Stimulated activated CD4-positive, alpha-beta T cell treated with anti-CD3 and anti-CD28 coated beads, Interleukin-4, amount 100 ng/mL, for 48 hours (primary cell): ENCODE data around the gene MR1.
A peak's percentile ranks its signal among the peaks of the same experiment; 100 is the strongest.

Source experiments
- DNase-seq, 2 donors: peaks; one replicate each; pipeline ENCODE4 v3.0.0-alpha.2; 2020; ENCODE audit warnings: low read depth in 2 of 2

MR1 gene

GRCh38 chr1:181033799-181034451, at the start of gene MR1:
Gene MR1 (plus strand): TSS chr1:181033983. CDS start chr1:181034008, 25 bp downstream.
- no peak for DNase-seq

GRCh38 chr1:180988253-180988752, 45.5 kb upstream of the MR1 start:
- DNase-seq, result no peak

DNA sequence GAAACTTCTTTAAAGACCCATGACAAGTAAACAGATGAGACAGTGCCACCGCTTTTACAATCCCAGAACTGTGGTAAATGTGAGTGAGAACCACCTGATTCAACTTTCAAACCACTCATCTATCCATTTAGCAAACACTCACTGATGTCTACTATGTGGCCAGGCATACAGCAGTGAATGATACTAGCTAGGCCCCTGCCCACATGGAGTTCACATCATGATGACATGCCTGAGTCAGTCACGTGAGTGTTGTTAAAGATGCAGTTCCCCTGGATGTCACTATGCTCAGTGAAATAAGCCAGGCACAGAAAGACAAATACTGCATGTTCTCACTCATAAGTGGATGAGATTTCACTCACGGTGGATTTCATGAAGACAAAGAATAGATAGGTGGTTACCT, 39.5 kb upstream of the MR1 start:
- DNase-seq, result no peak

- DNase-seq, result no peak
These were observed 35.8 kb upstream of the MR1 start for GRCh38 chr1:180997843-180998504.

DNA sequence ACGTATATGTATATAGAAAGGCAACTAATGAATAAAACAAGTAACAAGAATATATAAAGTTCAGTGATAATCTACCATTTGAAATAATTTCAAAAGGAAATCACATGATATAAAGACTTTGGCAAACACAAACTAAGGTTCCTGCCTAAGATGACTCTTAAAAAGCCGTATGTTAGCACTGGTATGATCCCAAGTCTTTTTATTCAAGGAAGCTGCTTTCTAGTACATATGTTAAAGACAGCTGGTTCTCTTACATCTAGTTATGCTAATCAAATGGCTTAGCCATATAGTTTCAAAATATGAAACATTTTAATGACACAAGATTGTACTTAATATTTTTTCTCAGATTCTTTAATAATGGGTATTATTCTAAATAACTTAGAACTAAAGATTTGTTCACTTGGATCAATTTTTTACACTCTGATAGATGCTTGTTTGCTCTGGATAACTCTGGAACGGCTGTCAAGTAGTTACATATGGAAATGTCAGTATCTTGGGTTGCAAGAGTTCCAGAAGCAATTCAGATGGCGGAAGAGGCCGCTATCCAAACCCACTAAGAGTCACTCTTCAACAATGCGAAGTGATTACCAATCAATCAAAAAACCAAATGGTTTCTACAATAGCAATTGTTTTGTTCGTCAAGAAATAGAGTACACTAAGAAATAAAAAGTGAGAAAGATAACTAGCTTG, 32.5 kb upstream of the MR1 start:
- DNase-seq, result no peak

GRCh38 chr1:181002582-181003172, 31.1 kb upstream of the MR1 start:
- DNase-seq, result no peak

DNA sequence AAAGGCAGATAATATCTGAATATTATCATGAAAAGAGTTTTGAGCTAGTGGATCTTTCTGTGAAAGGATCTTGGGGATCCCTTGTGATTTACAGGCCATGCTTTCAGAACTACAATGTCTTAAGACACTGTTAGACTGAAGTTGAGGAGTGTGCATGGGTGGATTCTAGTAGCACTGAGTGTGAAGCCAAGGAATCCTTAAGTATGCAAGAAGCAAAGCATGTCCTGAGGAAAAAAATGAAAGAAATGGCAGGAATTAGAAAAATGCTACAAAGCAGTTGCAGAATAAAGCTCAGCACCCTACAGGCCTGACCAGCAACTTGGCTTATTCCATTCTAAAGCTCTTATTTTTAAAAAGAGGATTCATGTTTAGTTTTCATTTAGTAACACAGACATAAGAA, 23.0 kb upstream of the MR1 start:
- DNase-seq, result no peak

DNA sequence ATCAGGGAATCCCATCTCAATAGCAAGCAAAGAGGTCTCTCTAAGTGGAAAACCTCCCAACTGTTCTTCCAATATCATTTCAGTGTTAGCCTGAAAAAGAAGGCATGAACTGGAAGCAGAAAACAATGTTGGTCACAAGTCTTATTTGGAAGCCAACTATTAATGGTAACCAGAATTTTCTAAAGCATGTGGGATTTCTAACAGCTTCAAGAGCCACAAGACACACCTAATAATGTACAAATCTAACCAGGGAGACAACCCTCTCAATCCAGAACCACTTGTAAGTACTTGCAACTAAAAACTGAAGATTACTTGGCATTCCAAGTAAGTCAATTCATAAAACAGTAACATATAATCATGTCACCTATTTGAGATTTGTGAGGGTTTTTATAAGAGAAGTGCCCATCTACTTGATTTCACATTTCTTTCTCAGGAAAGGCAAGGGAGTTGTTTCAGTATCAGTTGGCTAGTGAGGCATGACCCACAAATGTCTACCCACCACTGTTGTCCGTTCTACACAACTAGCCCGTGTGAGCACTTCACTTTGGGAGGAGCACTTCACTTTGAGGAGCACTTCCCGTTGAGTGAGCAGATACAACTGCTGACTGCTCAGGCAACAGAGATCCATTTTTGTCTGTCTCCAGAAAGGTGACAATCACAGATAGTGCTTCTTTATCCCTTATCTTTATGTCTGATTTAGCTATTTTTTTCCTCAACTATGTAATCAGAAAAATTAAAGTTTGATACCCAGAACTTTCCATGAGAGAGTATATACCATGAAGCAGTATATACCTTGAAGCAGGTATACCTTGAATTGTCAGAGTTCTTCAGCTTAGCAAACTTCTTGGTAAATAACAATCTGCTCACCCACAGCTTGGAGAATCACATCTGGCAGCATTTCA, 22.2 kb upstream of the MR1 start:
- DNase-seq, result no peak

DNA sequence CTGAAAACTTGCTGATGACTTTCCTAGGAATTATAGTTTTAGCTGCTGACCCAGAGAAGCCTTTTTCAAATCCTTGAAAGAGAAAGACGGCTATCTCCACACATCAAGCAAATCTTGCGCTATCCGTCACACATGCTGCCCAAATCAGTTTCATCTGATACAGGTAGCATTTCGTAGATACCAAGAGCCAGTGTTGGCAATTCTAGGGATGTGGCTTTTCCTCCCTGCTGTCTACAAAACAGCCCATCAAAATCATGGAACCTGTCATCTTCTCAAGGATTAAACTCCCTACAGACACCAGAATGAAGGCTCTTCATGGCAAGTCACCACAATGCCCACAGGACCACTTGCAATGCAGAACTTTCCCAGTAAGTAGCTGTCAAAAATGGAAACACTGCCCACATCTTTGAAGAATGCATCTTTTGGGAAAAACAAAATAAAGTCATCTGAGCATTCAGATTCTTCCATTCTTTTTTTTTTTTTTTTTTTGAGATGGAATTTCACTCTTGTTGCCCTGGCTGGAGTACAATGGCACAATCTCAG, 21.5 kb upstream of the MR1 start:
- no peak for DNase-seq

GRCh38 chr1:181013144-181013543, 20.6 kb upstream of the MR1 start:
- DNase-seq, result no peak

DNA sequence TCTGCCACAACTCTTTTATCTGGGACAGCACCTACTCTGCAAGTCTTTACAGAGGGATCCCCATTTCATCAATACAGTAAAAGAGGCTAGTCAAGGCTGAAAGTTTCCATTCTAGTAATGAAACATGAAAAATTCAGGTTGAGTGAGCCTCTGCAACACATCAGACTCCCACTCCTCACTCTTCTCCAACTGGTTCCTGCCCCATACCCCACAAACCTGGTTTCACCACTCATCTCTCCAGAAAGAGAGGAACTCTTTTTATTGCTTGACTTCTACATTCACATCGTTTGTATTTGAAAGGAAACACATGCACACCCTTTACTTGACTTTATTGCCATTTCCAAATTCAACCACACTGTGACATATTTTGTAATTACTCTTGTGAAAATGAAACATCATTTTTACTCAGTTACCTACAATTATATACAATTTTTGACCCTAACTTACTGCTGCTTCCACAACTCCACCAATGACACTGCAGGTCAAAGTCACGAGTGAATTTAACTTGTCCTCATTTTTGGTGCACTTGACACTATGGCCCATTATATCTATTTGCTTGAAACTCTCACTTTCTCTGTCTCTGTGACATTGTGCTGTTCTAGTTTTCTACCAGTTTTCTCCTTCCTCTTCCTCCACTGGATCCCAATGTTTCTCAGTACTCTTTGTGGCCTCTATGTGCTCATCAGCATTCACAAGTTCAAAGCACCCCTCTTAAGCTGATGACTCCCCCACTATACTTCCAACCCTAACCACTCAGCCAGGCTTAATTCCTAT, 19.1 kb upstream of the MR1 start:
- peak in 1 of 2 donors; percentile 18 for DNase-seq

DNA sequence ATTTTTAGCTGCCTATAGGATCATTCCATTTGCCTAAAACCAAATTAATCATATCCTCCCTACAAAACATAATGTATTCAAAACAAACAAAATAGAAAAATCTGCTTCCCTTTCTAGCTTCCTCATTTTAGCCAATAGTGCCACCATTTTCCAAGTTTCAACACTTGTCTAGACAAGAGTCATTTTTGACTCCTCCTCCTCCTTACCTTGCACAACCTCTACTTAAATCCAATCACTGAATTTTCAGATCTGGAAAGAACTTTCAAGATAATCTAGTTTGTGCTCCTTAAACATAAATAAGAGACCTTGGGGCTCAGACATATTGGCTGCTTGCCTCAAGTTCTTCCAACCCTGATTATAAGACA, 18.6 kb upstream of the MR1 start:
- no peak for DNase-seq

- DNase-seq, result no peak
These were observed 17.2 kb upstream of the MR1 start for GRCh38 chr1:181016563-181016962.

GRCh38 chr1:181018901-181019681, 14.7 kb upstream of the MR1 start:
- DNase-seq, result no peak

- DNase-seq, result no peak
These were observed 12.6 kb upstream of the MR1 start for GRCh38 chr1:181021159-181021558.

DNA sequence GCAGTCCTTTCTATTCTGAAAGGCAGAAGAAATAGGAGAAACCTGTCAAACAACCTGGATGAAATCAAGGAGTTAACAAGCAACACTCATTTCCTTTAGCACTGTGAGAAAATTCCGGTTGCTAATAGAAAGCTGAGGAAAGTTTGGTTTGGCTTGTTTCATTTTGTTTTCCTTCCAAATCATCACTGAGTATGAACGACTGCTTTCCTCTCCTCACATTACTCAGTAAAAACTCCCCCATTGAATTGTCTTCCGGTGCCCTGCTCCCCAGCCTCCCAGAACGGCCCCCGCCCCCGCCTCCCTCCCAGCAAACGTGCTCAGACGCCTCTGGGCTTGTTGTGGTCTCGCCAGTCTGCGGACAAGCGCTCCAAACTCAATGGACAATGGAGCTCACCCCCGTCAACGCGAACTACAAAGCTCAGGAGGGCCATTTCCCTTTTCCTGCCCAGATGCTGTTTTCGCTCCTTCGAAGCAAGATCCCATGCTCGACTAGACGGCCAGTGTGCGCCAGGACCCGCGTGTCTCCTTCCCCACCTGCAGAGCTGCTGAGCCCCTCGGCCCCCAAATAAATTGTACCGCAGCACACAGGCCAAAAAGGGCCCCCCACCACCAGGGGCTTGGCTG, 11.9 kb upstream of the MR1 start:
- DNase-seq, result peak; percentile 62 to 71

- DNase-seq, result no peak
These were observed 10.3 kb upstream of the MR1 start for GRCh38 chr1:181023265-181024057.

DNA sequence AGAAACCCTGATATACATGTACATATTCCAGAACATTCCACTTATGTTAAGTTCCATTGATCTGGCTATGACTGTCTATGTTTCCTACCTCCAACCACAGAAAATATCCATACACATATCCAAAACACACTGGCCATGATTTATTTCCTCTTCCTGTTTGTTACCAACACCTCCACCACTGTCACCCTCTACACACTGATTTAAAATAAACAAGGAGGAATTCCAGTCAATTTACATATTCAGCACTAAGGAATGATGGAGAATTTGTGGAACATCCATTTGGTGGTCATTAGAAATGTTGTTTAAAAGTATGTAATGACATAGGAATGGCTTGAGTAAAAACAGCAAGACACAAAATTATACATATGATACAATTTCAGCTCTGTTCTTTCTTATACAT, 5.6 kb upstream of the MR1 start:
- no peak for DNase-seq
